GM20000 (cell line): ENCODE data around the gene SDHAF1.
"Not testable (repeated sequence)": the region's sequence is repeated elsewhere in the genome, so short reads cannot be mapped to it uniquely, and the experiment has no call there.

Experiments used
- DNase-seq: peaks from one replicate; pipeline ENCODE4 v3.0.0; 2012; ENCODE audit warnings: low spot score
- TF ChIP-seq, protein P1 (sequence below): IDR thresholded peaks from 2 replicates; pipeline ENCODE4 v1.5.1; 2012; ENCODE audit warnings: mild to moderate bottlenecking, control low read depth; ENCODE audit errors: extremely low read depth, missing control alignments

SDHAF1 gene

DNA sequence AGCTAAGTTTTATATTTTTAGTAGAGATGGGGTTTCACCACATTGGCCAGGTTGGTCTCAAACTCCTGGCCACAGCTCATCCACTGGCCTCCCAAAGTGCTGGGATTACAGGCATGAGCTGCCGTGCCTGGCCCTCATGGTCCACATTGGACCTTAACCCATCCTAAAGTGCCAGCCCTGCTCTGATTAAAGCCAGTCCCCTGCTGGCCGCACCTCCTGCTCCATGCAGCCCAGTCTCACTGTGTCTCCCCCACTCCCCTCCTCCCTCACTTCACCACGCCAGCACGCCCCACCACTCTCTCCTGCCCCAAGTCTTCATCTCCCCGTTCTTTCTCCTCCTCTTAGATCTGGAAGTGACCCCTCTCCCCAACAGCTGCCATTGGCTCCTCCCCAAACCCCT lies 16.7 kb upstream of the SDHAF1 start:
- TF ChIP-seq, protein P1, sequence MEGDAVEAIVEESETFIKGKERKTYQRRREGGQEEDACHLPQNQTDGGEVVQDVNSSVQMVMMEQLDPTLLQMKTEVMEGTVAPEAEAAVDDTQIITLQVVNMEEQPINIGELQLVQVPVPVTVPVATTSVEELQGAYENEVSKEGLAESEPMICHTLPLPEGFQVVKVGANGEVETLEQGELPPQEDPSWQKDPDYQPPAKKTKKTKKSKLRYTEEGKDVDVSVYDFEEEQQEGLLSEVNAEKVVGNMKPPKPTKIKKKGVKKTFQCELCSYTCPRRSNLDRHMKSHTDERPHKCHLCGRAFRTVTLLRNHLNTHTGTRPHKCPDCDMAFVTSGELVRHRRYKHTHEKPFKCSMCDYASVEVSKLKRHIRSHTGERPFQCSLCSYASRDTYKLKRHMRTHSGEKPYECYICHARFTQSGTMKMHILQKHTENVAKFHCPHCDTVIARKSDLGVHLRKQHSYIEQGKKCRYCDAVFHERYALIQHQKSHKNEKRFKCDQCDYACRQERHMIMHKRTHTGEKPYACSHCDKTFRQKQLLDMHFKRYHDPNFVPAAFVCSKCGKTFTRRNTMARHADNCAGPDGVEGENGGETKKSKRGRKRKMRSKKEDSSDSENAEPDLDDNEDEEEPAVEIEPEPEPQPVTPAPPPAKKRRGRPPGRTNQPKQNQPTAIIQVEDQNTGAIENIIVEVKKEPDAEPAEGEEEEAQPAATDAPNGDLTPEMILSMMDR = no peak
- DNase-seq = no peak

DNA sequence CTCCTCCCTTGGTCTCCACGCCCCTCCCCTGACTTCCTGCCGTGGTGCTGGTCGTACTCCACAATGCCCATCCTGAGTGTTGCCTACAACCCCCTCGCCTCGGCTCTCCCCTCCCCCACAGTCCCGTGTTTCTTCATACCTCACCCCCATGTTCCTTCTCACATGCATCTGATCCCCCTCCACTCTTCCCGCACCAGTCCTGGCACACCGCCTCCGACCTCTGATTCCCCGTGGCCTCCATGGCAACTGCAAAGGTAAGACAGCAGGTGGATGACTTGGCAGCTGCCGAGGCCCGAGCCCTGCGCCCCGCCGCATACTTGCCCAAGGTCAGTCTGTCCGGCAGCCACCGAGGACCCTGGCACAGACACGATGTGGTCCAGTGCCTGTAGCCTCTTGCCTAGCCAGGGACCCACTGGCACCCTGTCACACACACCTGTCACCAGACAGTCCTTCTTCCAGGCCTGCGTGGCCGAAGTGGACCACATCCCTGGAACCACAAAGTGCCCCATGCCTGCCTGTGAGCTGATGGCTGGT lies 16.1 kb upstream of the SDHAF1 start:
- DNase-seq = no peak
- TF ChIP-seq, protein P1 = no peak

DNA sequence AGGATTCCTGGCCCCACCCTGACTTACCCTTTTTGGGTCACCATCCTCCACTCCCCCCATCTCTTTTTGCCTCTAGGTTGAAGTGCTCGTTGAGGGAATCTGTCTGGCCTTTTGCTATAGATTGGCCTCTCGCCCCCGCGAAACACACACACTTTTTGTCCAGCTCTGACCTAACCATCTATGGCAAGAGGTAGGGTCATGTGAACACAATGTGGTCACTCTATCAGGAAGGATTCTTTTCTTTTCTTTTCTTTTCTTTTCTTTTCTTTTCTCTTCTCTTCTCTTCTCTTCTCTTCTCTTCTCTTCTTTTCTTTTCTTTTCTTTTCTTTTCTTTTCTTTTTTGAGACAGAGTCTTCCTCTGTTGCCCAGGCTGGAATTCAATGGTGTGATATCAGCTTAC lies 14.0 kb upstream of the SDHAF1 start:
- DNase-seq = not testable (repeated sequence)

DNA sequence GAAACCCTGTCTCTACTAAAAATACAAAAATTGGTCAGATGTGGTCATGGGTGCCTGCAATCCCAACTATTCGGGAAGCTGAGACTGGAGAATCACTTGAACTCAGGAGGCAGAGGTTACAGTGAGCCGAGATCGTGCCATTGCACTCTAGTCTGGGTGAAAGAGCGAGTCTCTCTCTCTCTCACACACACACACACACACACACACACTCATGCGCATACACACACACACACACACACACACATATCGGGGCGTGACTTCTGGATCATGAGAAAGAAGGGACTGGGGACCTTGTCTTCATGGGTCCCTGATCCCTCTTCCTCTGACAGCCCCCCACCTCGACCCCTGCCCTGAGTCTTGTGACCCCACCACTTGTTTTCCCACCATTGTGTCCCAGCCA lies 11.8 kb upstream of the SDHAF1 start:
- TF ChIP-seq, protein P1 = no peak
- DNase-seq = no peak

DNA sequence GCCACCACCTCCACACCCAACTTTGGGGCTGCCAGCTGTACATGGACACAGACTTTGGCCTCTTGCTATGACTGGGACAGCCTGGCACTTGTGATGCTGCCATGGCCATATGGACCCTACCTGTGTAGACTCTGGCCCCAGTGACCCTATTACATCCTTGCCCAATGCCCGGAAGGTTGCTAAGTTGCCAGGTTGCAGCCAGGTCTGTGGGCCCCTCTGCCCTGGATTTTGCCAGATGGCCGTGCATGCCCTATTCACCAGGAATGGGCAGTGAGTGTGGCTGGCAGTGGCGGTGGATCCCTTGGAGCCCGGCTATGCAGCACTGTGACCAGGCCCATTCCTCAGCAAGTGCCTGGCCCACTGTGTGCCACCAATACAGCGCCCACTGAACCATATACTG lies 8.9 kb upstream of the SDHAF1 start:
- DNase-seq = no peak
- TF ChIP-seq, protein P1 = no peak

DNA sequence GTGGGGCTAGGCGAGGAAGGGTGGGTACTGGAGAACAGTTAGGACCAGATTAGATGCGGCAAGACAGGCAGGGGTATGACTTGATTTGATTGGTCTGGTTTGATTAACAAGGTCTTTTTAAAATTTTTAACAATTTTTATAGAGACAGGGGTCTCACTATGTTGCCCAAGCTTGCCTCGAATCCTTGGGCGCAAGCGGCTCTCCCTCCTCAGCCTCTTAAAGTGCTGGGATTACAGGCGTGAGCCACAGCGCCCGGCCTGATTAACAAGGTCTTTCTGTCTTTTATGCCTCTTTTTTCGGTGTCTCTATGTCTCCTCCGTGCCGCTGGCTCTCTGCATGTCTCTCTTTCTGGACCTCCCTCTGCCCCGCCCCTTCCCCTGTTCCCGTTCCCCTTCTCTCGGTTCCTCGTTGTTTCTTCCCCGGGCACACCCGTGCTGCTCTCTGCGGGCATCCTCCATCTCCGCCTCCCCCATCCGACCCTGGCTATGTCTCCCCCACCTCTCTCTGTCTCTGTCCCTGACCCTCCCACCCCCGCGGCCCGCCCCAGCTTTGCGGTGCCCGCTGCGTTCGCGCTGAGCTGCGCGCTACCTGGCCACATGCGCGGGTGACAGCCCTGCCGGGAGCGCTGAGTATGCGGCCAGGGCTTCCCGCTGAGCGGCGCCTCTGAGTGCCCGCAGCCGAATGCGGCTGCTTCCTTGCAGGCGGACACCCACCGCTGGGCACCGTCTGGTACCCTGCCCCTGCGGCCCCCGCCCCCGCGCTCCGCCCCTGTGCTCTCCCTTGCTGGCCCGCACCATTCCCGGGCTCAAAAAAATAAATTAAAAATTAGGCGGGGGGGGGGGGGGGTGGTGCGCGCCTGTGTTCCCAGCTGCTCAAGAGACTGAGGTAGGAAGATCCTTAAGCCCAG lies 8.1 kb upstream of the SDHAF1 start:
- DNase-seq = no peak
- TF ChIP-seq, protein P1 = no peak

DNA sequence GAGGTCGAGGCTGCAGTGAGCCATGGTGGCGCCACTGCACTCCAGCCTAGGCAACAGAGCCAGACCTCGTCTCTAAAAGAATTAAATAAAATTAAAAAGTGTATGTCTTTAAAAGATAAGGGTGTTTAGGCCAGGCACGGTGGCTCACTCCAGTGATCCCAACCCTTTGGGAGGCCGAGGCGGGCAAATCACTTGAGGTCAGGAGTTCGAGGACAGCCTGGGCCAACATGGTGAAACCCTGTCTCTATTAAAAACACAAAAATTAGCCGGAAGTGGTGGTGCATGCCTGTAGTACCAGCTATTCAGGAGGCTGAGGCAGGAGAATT lies 7.5 kb upstream of the SDHAF1 start:
- TF ChIP-seq, protein P1 = no peak
- no peak for DNase-seq

DNA sequence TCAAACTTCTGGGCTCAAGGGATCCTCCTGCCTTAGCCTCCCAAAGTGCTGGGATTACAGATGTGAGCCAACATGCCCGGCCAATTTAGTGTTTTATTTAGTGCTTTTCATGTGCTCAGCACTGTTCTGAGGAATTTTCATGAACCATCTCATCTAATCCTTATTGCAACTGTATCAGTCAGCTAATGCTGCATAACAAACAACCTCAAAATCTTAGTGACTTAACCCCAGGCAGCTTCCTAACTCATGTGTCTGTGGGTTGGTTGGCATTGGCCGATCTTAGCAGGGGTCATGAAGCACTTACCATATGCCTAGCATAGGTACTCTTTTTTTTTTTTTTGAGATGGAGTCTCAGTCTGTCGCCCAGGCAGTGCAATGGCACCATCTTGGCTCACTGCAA lies 6.2 kb upstream of the SDHAF1 start:
- no peak for DNase-seq

More for the DNA sequence above, 6.2 kb upstream of the SDHAF1 start:
- TF ChIP-seq, protein P1 = no peak
